Heart left ventricle (tissue), 13 donors: ENCODE data around the gene MYO1B.

Experiments used
- CTCF ChIP-seq, 12 donors: fragments of 200-600 bp; sonication (generic) in 4 of 12; IDR thresholded peaks; one replicate each; pipeline versions ENCODE4 v1.5.0 to v1.8.0; 2018 to 2022; ENCODE audit warnings: antibody characterized with exemption in 12 of 12, mild to moderate bottlenecking in 5 of 12
- POLR2A ChIP-seq, 2 donors: fragments of 450-650 bp; IDR thresholded peaks; one replicate each; pipeline ENCODE4 v1.6.1; 2017; ENCODE audit warnings: antibody characterized with exemption in 2 of 2, mild to moderate bottlenecking in 2 of 2, moderate library complexity in 2 of 2
- donor health status: ischemic (EF 13 %, LVEDD 7.1; RV severe dilation, severe dysfunction).
- donor health status: DM: no; HTN: yes; CAD: no.
- donor health status: DM: no; HTN: no; CAD: no.
- donor health status: ischemic (EF 25% LVEDD 6.9; RV normal size, moderate dysfunction).
- donor health status: ischemic (EF 25% LVEDD 5.7; RV mildly dilated, moderate dysfunction).
- donor health status: ischemic (EF 35%, LVEDD 5.7; RV mildly dilated, moderate dysfunction).
- donor health status: nonischemic (EF 11% LVEDD 7.7; RV severe dilation, severe dysfunction).
- donor health status: DM: yes; HTN: yes; CAD: no.
- donor health status: PGD.
- donor health status: ischemic (EF 29% LVEDD 5.4; RV normal size, mild dysfunction).
- donor health status: nonischemic (EF 23%, LVEDD 6.1; RV moderate dilation, normal function).

DNA sequence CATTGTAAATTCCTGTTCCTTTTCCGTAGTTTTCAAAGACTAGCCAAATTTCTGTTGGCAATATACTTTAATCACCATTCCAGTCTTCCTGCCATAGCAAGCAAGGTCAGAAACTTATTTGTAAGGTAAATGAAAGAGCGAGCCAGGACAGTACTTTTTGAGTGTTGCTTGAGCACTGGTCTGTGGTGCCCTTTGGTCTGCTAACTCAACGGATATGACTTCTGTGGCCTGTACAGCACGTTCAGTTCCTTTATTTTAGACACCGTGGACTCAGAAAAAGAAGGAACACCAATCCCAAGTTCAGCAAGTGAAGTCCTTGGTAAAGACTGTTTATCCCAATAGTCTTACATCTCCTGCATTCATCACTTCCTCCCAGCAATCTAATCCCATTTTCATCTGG, 166.3 kb downstream of the MYO1B start:
- TF ChIP-seq CTCF (IDR thresholded peaks at IDR 0.05), result no peak
- no peak for TF ChIP-seq POLR2A (IDR thresholded peaks at IDR 0.05)
